Smooth muscle cell of the pulmonary artery (primary cell): ENCODE results near the gene AKAP7. TPM values are rescaled to one million over a fixed set of nuclear protein-coding genes. Genes with fewer than 3 reads are reported as not detected.

Experiments used
- total RNA-seq: library from RNA; depleted of rRNA; stranded (reverse); fragments of >200 nt; gene quantifications from 2 replicates; pipeline ENCODE4 v1.2.3, GENCODE V29; 2014

The AKAP7 gene
- total RNA-seq = 2.0 and 3.6 TPM in 2 replicates

GRCh38 chr6:131135244-131136020 is at the start of gene AKAP7:
Gene AKAP7, plus strand, starts transcription at chr6:131135467. Its CDS starts 297 bp downstream, at chr6:131135764.

Other genes starting within 250 kb of the AKAP7 start
- 60.3 and 140 TPM in 2 replicates for gene EPB41L2, start 72.2 kb upstream of the AKAP7 start, total RNA-seq